CD14-positive monocyte (primary cell): ENCODE measurements around the gene TCTN3. TPM values are rescaled to one million over a fixed set of nuclear protein-coding genes. Genes with fewer than 3 reads are reported as not detected.

Source experiments
- DNase-seq, 3 donors: peaks; one replicate each; pipeline ENCODE4 v3.0.0-alpha.2; 2011 to 2022
- H2AFZ ChIP-seq: 2 replicates; pipeline ENCODE4 v1.6.0; 2012; ENCODE audit warnings: mild to moderate bottlenecking, low read depth, low read length, inconsistent platforms; ENCODE audit not compliant: insufficient read depth, poor library complexity, severe bottlenecking
- H3K27ac ChIP-seq, 2 donors: 1 replicate in 1 of 2; 2 replicates in 1 of 2; pipeline ENCODE4 v1.5.1; 2012 to 2013; ENCODE audit warnings: low read length in 2 of 2, control low read depth in 1 of 2, inconsistent platforms in 1 of 2, low read depth in 1 of 2, mild to moderate bottlenecking in 1 of 2
- H3K27me3 ChIP-seq, 2 donors: one replicate each; pipeline versions ENCODE4 v1.6.0 to v1.6.1; 2011 to 2013; ENCODE audit warnings: low read length in 2 of 2; ENCODE audit not compliant: control insufficient read depth in 2 of 2, insufficient read depth in 2 of 2
- H3K36me3 ChIP-seq, 2 donors: replicated peaks in 1 of 2; 1 replicate in 1 of 2; 2 replicates in 1 of 2; pipeline versions ENCODE4 v1.5.1 to v1.6.1; 2012 to 2013; ENCODE audit warnings: low read length in 2 of 2, control low read depth in 1 of 2, inconsistent platforms in 1 of 2, mild to moderate bottlenecking in 1 of 2; ENCODE audit not compliant: insufficient read depth in 2 of 2, control insufficient read depth in 1 of 2
- H3K4me1 ChIP-seq, 2 donors: 1 replicate in 1 of 2; 2 replicates in 1 of 2; pipeline versions ENCODE4 v1.5.1 to v1.6.1; 2012 to 2013; ENCODE audit warnings: low read length in 2 of 2, control low read depth in 1 of 2, inconsistent platforms in 1 of 2, mild to moderate bottlenecking in 1 of 2, moderate library complexity in 1 of 2; ENCODE audit not compliant: insufficient read depth in 2 of 2, control insufficient read depth in 1 of 2
- H3K4me2 ChIP-seq: replicated peaks from 2 replicates; pipeline ENCODE3; 2012; ENCODE audit warnings: low read length, moderate library complexity, mild to moderate bottlenecking; ENCODE audit not compliant: poor library complexity, severe bottlenecking; ENCODE audit errors: extremely low read depth
- H3K4me3 ChIP-seq, 3 experiments: fragments of 200-600 bp in 1 of 3; sonication (generic) in 1 of 3; replicated peaks in 1 of 3; 1 replicate in 2 of 3; 2 replicates in 1 of 3; pipeline ENCODE4 v1.5.1; 2011 to 2013; ENCODE audit warnings: low read length in 3 of 3, mild to moderate bottlenecking in 3 of 3, control low read depth in 2 of 3, low read depth in 2 of 3, inconsistent platforms in 1 of 3, moderate library complexity in 1 of 3
- H3K79me2 ChIP-seq: 2 replicates; pipeline ENCODE4 v1.6.0; 2012; ENCODE audit warnings: mild to moderate bottlenecking, control low read depth, inconsistent platforms, low read length, moderate library complexity; ENCODE audit not compliant: insufficient read depth
- H3K9ac ChIP-seq: 2 replicates; pipeline ENCODE4 v1.6.0; 2017; ENCODE audit warnings: low read length, mild to moderate bottlenecking; ENCODE audit not compliant: insufficient read depth, poor library complexity, severe bottlenecking
- H3K9me3 ChIP-seq, 2 donors: replicated peaks in 1 of 2; 1 replicate in 1 of 2; 2 replicates in 1 of 2; pipeline versions ENCODE4 v1.5.1 to v1.6.1; 2012 to 2013; ENCODE audit warnings: low read length in 2 of 2, control low read depth in 1 of 2; ENCODE audit not compliant: control insufficient read depth in 1 of 2, insufficient read depth in 1 of 2
- H4K20me1 ChIP-seq: 2 replicates; pipeline ENCODE4 v1.6.0; 2012; ENCODE audit warnings: mild to moderate bottlenecking, low read length, control low read depth, moderate library complexity; ENCODE audit not compliant: insufficient read depth
- H3K27ac Mint-ChIP-seq, 7 donors: one replicate each; pipeline ENCODE4 v1.8.0; 2020; ENCODE audit warnings: mild to moderate bottlenecking in 7 of 7, mixed read lengths in 7 of 7, moderate library complexity in 6 of 7, inconsistent platforms in 2 of 7
- H3K27me3 Mint-ChIP-seq, 3 donors: one replicate each; pipeline ENCODE4 v1.8.0; 2021 to 2022; ENCODE audit warnings: low read depth in 3 of 3, mild to moderate bottlenecking in 3 of 3, mixed read lengths in 3 of 3, moderate library complexity in 3 of 3, inconsistent platforms in 1 of 3
- H3K36me3 Mint-ChIP-seq, 2 donors: one replicate each; pipeline ENCODE4 v1.8.0; 2020; ENCODE audit warnings: mixed read lengths in 2 of 2, inconsistent platforms in 1 of 2, mild to moderate bottlenecking in 1 of 2
- H3K4me1 Mint-ChIP-seq: one replicate; pipeline ENCODE4 v1.8.0; 2020; ENCODE audit warnings: mild to moderate bottlenecking, mixed read lengths
- H3K4me3 Mint-ChIP-seq, 2 donors: one replicate each; pipeline ENCODE4 v1.8.0; 2020; ENCODE audit warnings: mild to moderate bottlenecking in 2 of 2, mixed read lengths in 2 of 2, moderate library complexity in 1 of 2
- H3K9me3 Mint-ChIP-seq, 7 donors: one replicate each; pipeline ENCODE4 v1.8.0; 2020 to 2022; ENCODE audit warnings: mixed read lengths in 7 of 7, mild to moderate bottlenecking in 6 of 7, moderate library complexity in 6 of 7, inconsistent platforms in 2 of 7
- CTCF ChIP-seq: fragments of 200-600 bp; IDR thresholded peaks from one replicate; pipeline ENCODE4 v1.8.0; 2022; ENCODE audit warnings: antibody characterized with exemption, mild to moderate bottlenecking
- WGBS: methylation state at CpG from one replicate; pipeline ENCODE4 v1.1.5; 2013; ENCODE audit warnings: missing lambda C conversion rate; ENCODE audit not compliant: insufficient coverage; 5-methylcytosine and 5-hydroxymethylcytosine counted together
- intact Hi-C, 2 donors: fragments of 100-400 bp; cut with micrococcal nuclease; formaldehyde crosslinking; loops; one replicate each; pipeline versions ENCODE4 v1.15.0 to v1.15.1; 2023
- polyA plus RNA-seq, 3 donors: library from polyadenylated mRNA; depleted of rRNA in 1 of 3; unstranded in 2 of 3; stranded (reverse) in 1 of 3; fragments of 300-500 nt in 2 of 3; fragments of >200 nt in 1 of 3; fragmentation: Illumina TruSeq in 2 of 3; gene quantifications; 1 replicate in 2 of 3; 2 replicates in 1 of 3; pipeline ENCODE4 v1.2.3, GENCODE V29; 2012 to 2021

Gene TCTN3
- polyA plus RNA-seq, 3 donors = 8.5 to 23.1 (median 14.4) TPM

- no peak overlapping the region for H3K9ac ChIP-seq
- H3K4me1 ChIP-seq = peaks cover 8 to 9% of the 10 kb centered on the region in 2 donors
- 67% methylated on average over 1 of the region's 2 CpGs for WGBS
- no peaks in the 10 kb centered on the region for H3K27me3 ChIP-seq
- Mint-ChIP-seq H3K9me3 (peaks cover 0 to 2% (median 0%) of the 10 kb centered on the region in 7 donors), H3K4me3 (no peak overlapping the region), H3K4me1 (peaks cover 27% of the 10 kb centered on the region), H3K27me3 (peaks cover 0 to 2% (median 0%) of the 10 kb centered on the region in 3 donors), H3K27ac (no peak overlapping the region), H3K36me3 (peaks cover 3 to 5% of the 10 kb centered on the region in 2 donors)
- no peaks in the 10 kb centered on the region for H4K20me1 ChIP-seq
- H2AFZ ChIP-seq = no peak overlapping the region
- peaks cover 0 to 8% of the 10 kb centered on the region in 2 donors for H3K36me3 ChIP-seq
- TF ChIP-seq CTCF = no peak
- H3K4me3 ChIP-seq = no peak overlapping the region
- H3K79me2 ChIP-seq = no peaks in the 10 kb centered on the region
- intact Hi-C loops = no loop called here
- H3K9me3 ChIP-seq = no peaks in the 10 kb centered on the region
- no peak overlapping the region for H3K27ac ChIP-seq
- H3K4me2 ChIP-seq = no peak overlapping the region
- DNase-seq = no peak
Measured at GRCh38 chr10:95716866-95717265, 23.1 kb upstream of the TCTN3 start.

- intact Hi-C loops = no loop called here
- Histone ChIP-seq H3K9me3 (no peaks in the 10 kb centered on the region), H2AFZ (no peak overlapping the region), H3K27me3 (no peaks in the 10 kb centered on the region), H3K79me2 (no peaks in the 10 kb centered on the region), H3K4me3 (no peak overlapping the region), H3K36me3 (peaks cover 0 to 9% of the 10 kb centered on the region in 2 donors), H3K27ac (no peak overlapping the region), H4K20me1 (no peaks in the 10 kb centered on the region), H3K4me1 (peaks cover 8 to 9% of the 10 kb centered on the region in 2 donors), H3K4me2 (no peak overlapping the region), H3K9ac (no peak overlapping the region)
- DNase-seq = no peak
- 33% methylated on average over 3 of the region's 3 CpGs for WGBS
- Mint-ChIP-seq H3K9me3 (peaks cover 0 to 2% (median 0%) of the 10 kb centered on the region in 7 donors), H3K27me3 (peaks cover 0 to 2% (median 0%) of the 10 kb centered on the region in 3 donors), H3K27ac (peak overlapping the region in 1 of 7 donors; percentile 4), H3K36me3 (peaks cover 6 to 8% of the 10 kb centered on the region in 2 donors), H3K4me3 (no peak overlapping the region), H3K4me1 (peaks cover 26% of the 10 kb centered on the region)
- TF ChIP-seq CTCF = no peak
Measured at GRCh38 chr10:95716466-95716865, 22.7 kb upstream of the TCTN3 start.
